Measurements from ENCODE around the gene RAPGEF3.
A peak's percentile ranks its signal among the peaks of the same experiment; 100 is the strongest.

RAPGEF3 gene

DNA sequence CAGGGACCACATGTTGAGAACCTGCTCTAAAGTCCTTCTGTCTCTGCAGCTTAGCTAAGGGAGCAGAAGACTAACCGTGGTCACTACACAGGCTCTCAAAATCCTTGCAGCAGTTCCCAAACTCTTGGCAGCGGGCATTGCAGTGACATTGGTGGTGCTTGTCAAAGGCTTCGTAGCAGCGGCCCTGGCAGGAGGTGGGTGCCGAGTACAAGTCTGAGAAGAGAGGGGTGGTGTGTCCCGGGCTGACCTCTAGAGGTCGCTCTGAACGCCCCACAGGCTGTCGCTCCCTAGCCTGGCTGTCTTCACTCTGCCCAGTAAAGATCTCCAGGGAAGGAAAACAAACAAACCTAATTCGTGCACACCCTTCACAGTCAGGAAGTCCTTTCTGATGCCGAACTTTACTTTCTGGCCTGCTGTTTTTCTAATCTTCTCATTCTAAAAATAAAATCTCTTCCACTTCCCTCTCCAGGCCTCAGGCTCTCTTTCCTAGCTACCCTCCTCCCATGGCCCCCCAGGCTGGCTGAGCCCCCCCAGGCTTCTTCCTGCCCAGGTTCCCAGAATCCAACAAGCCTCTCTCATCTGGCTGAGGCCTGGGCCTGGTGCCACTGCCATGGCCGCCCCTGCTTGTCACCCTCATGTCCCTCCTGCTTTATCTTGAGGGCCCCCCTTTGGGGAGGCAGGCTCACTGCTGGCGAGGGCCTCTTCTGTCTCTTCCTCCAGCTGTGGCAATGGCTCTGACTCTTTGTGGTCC is 41.1 kb downstream of the RAPGEF3 start:
- DNase-seq, result peak; percentile 67

- peak; percentile 43 for DNase-seq
Measured at GRCh38 chr12:47717046-47717442, 41.6 kb downstream of the RAPGEF3 start.

DNA sequence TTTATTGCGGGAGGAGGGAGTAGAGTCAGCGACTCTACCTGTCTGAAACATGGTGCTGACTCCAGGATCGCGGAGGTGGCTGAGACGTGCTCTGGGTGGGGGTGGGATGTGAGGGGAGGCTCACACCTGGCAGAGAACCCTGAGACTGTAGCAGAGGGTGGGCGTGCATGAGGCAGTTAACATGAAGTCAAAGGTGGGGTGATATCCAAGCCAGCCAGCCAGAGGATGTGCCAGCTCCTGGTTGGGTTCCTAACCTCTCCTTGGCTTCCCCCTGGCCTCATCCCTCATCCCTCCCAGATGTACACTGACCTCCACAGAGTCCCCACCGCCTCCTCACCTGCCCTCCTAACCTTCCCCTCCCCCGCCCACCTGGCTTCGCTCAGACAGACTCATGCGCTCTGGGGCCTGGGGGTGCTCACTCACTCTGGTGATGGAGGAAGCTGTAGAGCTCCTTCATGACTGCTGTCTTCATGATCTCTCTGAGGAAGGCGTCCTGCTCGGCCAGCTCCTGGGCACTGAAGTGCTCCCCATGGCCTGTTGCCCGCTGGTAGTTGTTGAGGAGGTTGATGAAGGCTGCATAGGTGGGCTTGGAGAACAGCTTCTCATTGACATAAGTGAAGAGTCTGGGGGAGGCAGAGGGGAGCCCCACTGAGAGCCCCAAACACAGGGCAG is 42.7 kb downstream of the RAPGEF3 start:
- DNase-seq, result peak; percentile 45

DNA sequence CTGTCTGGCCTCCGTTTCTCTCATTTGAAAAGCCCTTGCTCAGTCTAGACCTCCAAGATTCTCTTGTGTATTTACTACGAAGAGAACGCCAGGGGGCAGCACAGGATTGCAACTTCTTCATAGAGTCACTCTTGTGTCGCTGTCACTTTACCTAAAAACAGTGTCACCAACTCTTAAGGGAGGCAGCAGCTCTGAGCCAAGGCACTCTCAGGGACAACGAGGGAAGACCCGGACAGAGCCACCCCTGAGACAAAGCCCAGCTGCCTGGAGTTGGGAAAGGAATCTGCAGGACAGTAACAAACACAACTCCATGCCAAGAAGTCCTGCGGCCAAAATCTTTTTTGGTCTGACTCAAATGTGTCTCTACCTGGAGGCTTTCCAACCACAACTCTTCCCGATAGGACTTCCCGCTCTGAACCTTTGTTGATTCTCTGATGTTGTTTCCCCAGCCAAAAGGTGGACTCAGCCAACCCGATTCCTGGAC is 43.2 kb downstream of the RAPGEF3 start:
- DNase-seq, result peak; percentile 86

DNA sequence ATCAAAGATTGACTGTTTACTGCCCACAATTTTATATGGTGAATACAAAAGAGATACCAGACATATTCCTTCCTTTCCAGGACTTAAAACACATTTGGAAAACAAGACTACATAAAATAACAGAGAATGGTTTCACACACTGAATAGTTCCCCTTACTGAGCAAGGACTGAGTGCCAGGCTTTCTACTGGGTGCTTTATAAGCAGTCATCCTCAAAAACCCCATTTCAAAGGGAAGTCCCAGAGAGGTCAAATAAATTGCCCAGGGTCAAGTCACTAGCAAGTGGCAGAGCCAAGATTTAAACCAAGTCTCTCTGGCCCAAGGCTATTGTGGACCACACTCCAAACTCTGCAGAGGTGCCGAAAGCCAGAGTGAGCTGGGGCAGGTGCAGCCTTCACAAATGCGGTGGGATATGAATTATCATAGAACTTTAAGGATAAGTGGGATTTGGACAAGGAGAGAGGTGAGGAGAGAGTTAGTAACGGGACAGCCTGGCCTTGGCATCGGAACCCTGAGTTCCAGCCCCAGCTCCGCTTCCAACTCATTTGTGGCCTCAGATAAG is 43.8 kb downstream of the RAPGEF3 start:
- no peak for DNase-seq

DNA sequence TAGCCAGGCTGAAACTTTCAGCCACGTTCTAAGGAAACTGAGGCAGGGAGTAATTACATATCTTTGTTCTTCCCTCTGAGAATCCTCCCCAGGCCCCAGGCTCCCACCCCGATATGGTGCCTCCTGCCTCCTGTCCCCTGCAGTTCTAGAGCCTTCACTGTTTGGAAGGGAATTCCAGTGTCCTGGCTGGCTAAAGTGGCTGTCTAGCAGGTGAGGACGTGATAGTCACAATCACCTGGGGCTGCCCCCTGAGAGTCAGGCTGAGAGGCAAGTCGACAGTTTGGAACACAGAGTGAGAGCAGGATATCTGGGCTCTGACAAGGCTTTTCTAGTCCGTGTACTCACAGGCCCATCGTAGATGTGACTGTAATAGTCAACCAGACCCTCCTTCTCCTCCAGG is 46.5 kb downstream of the RAPGEF3 start:
- no peak for DNase-seq

DNA sequence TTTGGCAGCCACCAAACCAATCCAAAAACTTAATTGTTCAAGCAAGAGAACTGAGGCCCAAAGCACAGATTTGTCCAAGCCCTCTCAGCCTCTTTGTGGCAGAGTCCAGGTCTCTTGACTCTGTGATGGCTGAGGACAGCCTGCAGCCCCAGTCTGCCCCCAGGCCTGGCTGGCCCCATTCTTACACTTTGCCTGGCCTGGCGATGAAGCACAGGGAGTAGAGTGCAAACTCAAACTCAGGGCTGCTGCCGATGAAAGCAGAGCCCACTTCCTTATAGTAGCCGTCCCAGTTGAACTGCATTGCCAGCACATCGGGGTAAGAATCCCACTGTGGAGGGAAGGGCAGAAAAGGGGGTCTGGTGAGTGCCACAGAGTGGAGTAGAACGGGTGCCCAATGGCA is 47.2 kb downstream of the RAPGEF3 start:
- peak; percentile 46 for DNase-seq

GRCh38 chr12:47710278-47710677 is 48.4 kb downstream of the RAPGEF3 start:
- no peak for DNase-seq

DNA sequence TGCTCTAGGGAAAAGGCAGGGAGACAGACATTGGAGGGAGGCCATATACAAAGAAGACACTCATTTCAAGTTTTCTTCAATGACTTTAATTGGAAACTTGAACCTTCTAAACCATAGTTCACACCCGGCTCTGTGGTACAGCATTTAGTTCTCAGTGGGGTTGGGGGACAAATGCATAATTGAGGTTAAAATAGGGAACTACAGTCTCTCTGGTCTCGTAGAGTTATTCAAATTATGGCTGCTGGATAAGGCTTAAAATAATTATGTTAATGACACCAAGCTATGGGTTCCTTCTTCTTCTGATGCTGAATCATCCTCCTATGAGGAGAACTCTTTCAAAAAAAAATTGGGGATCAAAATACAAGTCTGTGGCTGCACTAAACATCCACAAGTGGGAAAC is 49.0 kb downstream of the RAPGEF3 start:
- DNase-seq, result no peak

DNA sequence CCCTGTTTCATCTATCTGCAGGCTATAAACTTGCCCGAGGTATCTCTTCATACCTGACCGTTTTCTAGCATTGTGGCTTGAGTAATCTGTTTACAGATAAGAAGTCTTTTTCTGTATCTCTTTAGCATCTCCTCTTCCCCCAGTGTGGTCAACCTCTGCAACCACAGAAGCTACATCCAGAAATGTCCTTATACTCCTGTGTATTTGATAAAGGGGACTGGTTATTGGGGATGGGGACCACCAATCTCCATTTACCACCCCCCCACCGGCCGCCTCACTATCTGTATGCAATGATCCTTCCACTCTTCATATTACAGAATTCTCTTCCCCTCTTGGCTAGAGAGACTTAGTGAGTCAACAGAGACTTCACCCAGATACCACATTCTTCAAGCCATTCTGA is 49.4 kb downstream of the RAPGEF3 start:
- peak; percentile 49 for DNase-seq

DNA sequence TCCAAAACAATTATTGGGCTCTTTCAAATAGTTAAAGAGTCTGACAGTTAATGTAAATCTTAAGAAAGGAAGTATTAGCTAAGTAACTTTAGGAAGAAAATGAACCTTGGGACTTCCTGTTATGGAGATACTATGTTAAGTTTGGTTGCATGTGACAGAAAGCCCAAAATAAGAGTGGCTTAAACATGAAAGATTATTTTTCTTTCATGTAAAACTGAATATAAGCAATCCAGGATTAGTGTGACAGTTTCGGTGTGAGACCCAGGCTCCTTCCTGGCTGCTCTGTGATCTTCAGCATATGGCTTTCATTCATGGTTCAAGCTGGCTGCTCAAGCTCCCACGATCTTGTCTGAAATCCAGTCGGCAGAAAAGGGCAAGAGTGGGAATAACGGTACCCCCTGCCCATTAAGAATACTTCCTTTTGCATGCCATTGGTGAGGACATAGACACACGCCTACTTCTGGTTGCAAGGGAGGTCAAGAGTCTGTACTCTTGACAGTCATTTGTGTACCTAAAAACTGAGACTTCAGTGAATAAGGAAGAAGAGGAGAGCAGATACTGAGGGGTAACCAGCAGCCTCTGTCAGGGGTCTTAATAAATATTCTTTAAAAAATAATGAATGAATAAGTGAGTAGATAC is 50.7 kb downstream of the RAPGEF3 start:
- no peak for DNase-seq

GRCh38 chr12:47707355-47707754 is 51.3 kb downstream of the RAPGEF3 start:
- no peak for DNase-seq

GRCh38 chr12:47705566-47706425 is 52.9 kb downstream of the RAPGEF3 start, which contains the start of gene RPAP3:
Gene RPAP3, minus strand, starts transcription at chr12:47706030. Its CDS starts 3,190 bp downstream, at chr12:47702840.
- peak; percentile 99 for DNase-seq

DNA sequence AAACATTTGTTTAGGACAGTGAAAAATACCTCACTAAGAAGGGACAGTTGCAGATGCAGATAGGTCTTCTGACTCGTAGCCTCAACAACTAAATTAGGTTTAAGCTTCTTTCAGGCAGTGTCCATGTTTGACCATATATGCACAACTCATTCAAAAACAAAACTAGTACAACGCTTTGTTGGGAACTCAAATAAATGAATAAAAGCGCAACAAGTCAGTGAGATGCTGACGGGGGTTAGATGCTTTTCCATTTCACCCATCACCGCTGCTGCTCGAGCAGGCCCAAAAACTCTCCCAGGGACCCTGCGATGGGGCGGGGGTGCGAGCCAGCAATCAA is 53.5 kb downstream of the RAPGEF3 start:
- DNase-seq, result no peak

- no peak for DNase-seq
Measured at GRCh38 chr12:47704719-47705118, 54.0 kb downstream of the RAPGEF3 start.

DNA sequence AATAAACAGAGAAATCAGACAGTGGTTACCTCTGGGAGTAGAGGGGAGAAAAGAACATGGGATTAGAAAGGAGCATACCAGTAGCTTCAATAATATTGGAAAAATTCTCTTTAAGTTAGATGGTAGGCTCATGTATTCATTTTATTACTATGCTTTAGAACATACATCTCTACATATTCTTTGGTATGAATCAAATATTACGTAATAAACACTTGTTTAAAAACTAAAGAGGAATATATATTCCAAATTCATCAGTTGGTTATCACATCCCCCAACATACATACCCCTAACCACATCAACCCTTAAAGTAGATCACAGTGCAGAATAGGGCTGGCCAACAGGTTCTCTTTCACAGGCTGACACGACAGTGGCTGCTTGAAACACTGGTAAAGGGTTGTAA is 58.4 kb downstream of the RAPGEF3 start:
- DNase-seq, result no peak

DNA sequence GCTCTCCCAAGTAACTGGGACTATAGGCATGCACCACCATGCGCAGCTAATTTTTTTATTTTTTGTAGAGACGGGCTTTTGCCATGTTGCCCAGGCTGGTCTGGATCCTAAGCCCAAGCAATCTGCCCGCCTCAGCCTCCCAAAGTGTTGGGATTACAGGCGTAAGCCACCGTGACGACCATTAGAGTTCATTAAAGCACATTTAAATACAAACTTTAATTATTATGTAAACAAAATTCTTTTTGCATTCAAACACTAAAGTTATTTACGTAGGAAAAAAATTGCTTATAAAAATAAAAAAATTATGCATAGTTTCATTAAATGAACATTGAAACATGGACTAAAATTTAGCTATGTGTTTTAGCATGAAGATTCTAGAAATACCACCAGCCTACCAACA is 60.0 kb downstream of the RAPGEF3 start:
- no peak for DNase-seq

DNA sequence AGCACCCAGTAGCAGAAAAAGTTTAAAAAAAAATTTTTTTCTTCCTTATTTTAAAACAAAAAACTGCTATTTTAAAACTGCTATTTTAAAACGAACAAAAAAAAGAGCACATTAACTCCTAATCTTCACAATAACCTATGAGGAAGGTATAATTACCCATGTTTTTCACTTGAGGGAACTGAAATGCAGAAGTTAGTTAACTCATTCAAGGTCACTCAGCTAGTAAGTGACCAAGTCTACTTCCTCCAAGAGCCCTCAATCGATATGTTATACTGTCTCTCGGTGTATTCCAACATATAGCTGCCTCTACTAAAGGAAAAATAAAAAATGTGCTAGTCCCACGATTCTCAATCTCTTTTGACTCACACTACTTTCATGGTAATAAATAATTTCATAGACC is 60.6 kb downstream of the RAPGEF3 start:
- no peak for DNase-seq

DNA sequence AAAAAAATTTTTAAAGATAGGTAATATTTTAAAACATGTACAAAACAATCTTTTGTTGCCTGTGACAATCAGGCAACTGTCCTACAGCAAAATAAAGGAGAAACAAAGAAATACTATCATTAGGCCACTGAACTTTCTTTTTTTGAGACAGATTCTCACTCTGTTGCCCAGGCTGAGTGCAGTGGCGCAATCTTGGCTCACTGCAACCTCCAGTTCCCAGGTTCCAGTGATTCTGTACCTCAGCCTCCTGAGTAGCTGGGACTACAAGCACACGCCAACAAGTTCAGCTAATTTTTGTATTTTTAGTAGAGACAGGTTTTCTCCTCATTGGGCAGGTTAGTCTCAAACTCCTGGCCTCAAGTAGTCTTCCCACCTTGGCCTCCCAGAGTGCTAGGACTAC is 69.5 kb downstream of the RAPGEF3 start:
- DNase-seq, result no peak

GRCh38 chr12:47687636-47688035 is 71.0 kb downstream of the RAPGEF3 start:
- DNase-seq, result no peak

DNA sequence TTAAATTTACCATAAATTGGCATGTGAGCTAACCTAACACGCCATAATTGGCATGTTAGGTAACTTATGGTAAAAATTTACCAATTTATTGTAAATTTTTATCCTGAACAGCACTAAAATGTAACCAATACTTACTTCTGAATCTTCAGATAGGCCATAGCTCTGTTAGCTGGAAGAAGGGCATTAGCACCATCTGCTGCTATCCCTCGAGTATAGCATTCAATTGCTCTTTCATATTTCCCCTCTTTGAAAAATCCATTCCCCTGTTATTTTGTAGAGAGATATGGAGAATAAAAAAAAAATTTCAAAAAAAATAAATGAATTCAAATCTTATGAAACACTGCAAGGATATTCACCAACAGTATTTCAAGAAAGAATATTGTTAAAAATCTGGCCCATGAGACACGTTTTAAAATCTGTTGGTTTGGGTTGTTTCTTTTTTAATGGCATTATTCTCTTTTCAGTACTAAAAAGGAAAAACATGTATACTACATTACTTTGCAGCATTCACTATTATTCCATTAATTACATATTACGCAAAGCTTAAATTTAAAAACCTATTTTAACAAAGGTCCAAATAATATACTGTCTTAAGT is 71.9 kb downstream of the RAPGEF3 start:
- DNase-seq, result no peak
